ENCODE data around the gene MAP1LC3B.

Gene MAP1LC3B

GRCh38 chr16:87395181-87395842, 3.2 kb downstream of the MAP1LC3B start:
- Histone ChIP-seq H3K9me3 (ENCODE audit: control extremely low read depth in 1 of 5, control insufficient read depth in 4 of 5, insufficient read depth in 2 of 5, low read depth in 1 of 5, low read length in 4 of 5) (no peaks in the 10 kb centered on the region), H3K36me3 (ENCODE audit: control insufficient read depth in 4 of 4, insufficient read depth in 4 of 4, low read length in 3 of 4) (peaks cover 10 to 17% (median 11%) of the 10 kb centered on the region in 4 experiments), H3K27ac (ENCODE audit: insufficient read depth in 1 of 2, low read depth in 1 of 2, low read length in 2 of 2, poor library complexity in 1 of 2, severe bottlenecking in 2 of 2) (no peak overlapping the region), H3K27me3 (replicated peaks in 2 of 5; ENCODE audit: control insufficient read depth in 4 of 5, insufficient read depth in 5 of 5, low read length in 4 of 5) (no peaks in the 10 kb centered on the region), H3K4me1 (ENCODE audit: control extremely low read depth in 1 of 4, control insufficient read depth in 4 of 4, insufficient read depth in 4 of 4, low read length in 3 of 4) (peaks cover 13 to 27% (median 22%) of the 10 kb centered on the region in 4 experiments), H3K4me3 (ENCODE audit: control insufficient read depth in 1 of 7, extremely low read depth in 1 of 7, insufficient read depth in 4 of 7, low read depth in 2 of 7, low read length in 6 of 7) (no peak overlapping the region)
- ChIA-PET CTCF (interaction anchor here (0.7 to 3.4 kb wide), 9 partner anchors 9 to 1355 kb away, joined by 3 to 14 read pairs (median 4); partner anchors contain the start of gene FBXO31), POLR2A (no interaction called here)
- no peak for DNase-seq
- WGBS (ENCODE audit: insufficient coverage) = 96% methylated on average over 5 of the region's 7 CpGs

GRCh38 chr16:87404764-87405625, 12.9 kb downstream of the MAP1LC3B start:
- no peaks in the 10 kb centered on the region for H3K4me1 ChIP-seq (ENCODE audit: control extremely low read depth in 1 of 4, control insufficient read depth in 4 of 4, insufficient read depth in 4 of 4, low read length in 3 of 4)
- H3K36me3 ChIP-seq (ENCODE audit: control insufficient read depth in 4 of 4, insufficient read depth in 4 of 4, low read length in 3 of 4) = peaks cover 9 to 65% (median 39%) of the 10 kb centered on the region in 4 experiments
- no peaks in the 10 kb centered on the region for H3K27me3 ChIP-seq (replicated peaks in 2 of 5; ENCODE audit: control insufficient read depth in 4 of 5, insufficient read depth in 5 of 5, low read length in 4 of 5)
- no peak overlapping the region for H3K27ac ChIP-seq (ENCODE audit: insufficient read depth in 1 of 2, low read depth in 1 of 2, low read length in 2 of 2, poor library complexity in 1 of 2, severe bottlenecking in 2 of 2)
- WGBS (ENCODE audit: insufficient coverage) = 96% methylated on average over 14 of the region's 19 CpGs
- DNase-seq = peak in 1 of 3 donors; percentile 21
- ChIA-PET CTCF (interaction anchor here (0.8 to 2.5 kb wide), 4 partner anchors 9 to 11 kb away, joined by 3 to 5 read pairs (median 4); no protein-coding TSS in a partner anchor), POLR2A (interaction anchor here (0.8 to 1.4 kb wide), 3 partner anchors 11 to 21 kb away, joined by 3 to 5 read pairs (median 4); partner anchors contain the start of gene FBXO31)
- no peak overlapping the region for H3K4me3 ChIP-seq (ENCODE audit: control insufficient read depth in 1 of 7, extremely low read depth in 1 of 7, insufficient read depth in 4 of 7, low read depth in 2 of 7, low read length in 6 of 7)
- no peaks in the 10 kb centered on the region for H3K9me3 ChIP-seq (ENCODE audit: control extremely low read depth in 1 of 5, control insufficient read depth in 4 of 5, insufficient read depth in 2 of 5, low read depth in 1 of 5, low read length in 4 of 5)

GRCh38 chr16:87406495-87407088, 14.5 kb downstream of the MAP1LC3B start:
- Histone ChIP-seq H3K4me1 (ENCODE audit: control extremely low read depth in 1 of 4, control insufficient read depth in 4 of 4, insufficient read depth in 4 of 4, low read length in 3 of 4) (no peaks in the 10 kb centered on the region), H3K27me3 (replicated peaks in 2 of 5; ENCODE audit: control insufficient read depth in 4 of 5, insufficient read depth in 5 of 5, low read length in 4 of 5) (no peaks in the 10 kb centered on the region), H3K4me3 (ENCODE audit: control insufficient read depth in 1 of 7, extremely low read depth in 1 of 7, insufficient read depth in 4 of 7, low read depth in 2 of 7, low read length in 6 of 7) (no peak overlapping the region), H3K36me3 (ENCODE audit: control insufficient read depth in 4 of 4, insufficient read depth in 4 of 4, low read length in 3 of 4) (peaks cover 11 to 69% (median 48%) of the 10 kb centered on the region in 4 experiments), H3K9me3 (ENCODE audit: control extremely low read depth in 1 of 5, control insufficient read depth in 4 of 5, insufficient read depth in 2 of 5, low read depth in 1 of 5, low read length in 4 of 5) (no peaks in the 10 kb centered on the region), H3K27ac (ENCODE audit: insufficient read depth in 1 of 2, low read depth in 1 of 2, low read length in 2 of 2, poor library complexity in 1 of 2, severe bottlenecking in 2 of 2) (no peak overlapping the region)
- WGBS (ENCODE audit: insufficient coverage) = 96% methylated on average over 13 of the region's 14 CpGs
- POLR2A ChIA-PET = no interaction called here
- DNase-seq = no peak
- CTCF ChIA-PET = interaction anchor here (2.5 kb wide), 1 partner anchor 12 kb away, joined by 5 read pairs; no protein-coding TSS in a partner anchor

GRCh38 chr16:87407511-87408112, 15.5 kb downstream of the MAP1LC3B start:
- CTCF ChIA-PET = interaction anchor here (2.5 kb wide), 1 partner anchor 13 kb away, joined by 5 read pairs; no protein-coding TSS in a partner anchor
- H3K27ac ChIP-seq (ENCODE audit: insufficient read depth in 1 of 2, low read depth in 1 of 2, low read length in 2 of 2, poor library complexity in 1 of 2, severe bottlenecking in 2 of 2) = no peak overlapping the region
- H3K9me3 ChIP-seq (ENCODE audit: control extremely low read depth in 1 of 5, control insufficient read depth in 4 of 5, insufficient read depth in 2 of 5, low read depth in 1 of 5, low read length in 4 of 5) = no peaks in the 10 kb centered on the region
- WGBS (ENCODE audit: insufficient coverage) = 94% methylated on average over 23 of the region's 26 CpGs
- H3K4me1 ChIP-seq (ENCODE audit: control extremely low read depth in 1 of 4, control insufficient read depth in 4 of 4, insufficient read depth in 4 of 4, low read length in 3 of 4) = no peaks in the 10 kb centered on the region
- H3K36me3 ChIP-seq (ENCODE audit: control insufficient read depth in 4 of 4, insufficient read depth in 4 of 4, low read length in 3 of 4) = peaks cover 11 to 74% (median 56%) of the 10 kb centered on the region in 4 experiments
- no peak overlapping the region for H3K4me3 ChIP-seq (ENCODE audit: control insufficient read depth in 1 of 7, extremely low read depth in 1 of 7, insufficient read depth in 4 of 7, low read depth in 2 of 7, low read length in 6 of 7)
- H3K27me3 ChIP-seq (replicated peaks in 2 of 5; ENCODE audit: control insufficient read depth in 4 of 5, insufficient read depth in 5 of 5, low read length in 4 of 5) = no peaks in the 10 kb centered on the region
- peak in 2 of 3 donors; percentile 49 to 60 for DNase-seq
- POLR2A ChIA-PET = no interaction called here

DNA sequence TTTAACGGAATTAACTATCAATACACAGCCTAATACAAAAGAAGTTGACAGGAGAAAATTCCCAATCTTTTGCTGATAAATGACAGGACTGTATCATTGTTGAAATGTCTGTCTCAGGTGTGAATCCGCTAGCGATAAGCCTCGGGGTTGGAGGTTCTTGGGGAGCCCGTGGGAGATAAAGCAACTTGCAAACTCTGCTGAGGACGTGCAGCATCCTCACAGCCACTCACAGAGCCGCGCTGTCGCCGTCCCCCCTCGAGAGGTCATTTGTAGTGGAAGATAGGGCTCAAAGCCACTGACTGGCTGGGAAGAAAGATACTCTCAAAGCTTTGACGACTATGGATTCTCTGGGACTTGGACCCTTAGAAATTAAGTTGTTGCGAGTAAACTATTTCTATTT, 17.0 kb downstream of the MAP1LC3B start:
- CTCF ChIA-PET = interaction anchor here (1.3 kb wide), 1 partner anchor 10 kb away, joined by 3 read pairs; no protein-coding TSS in a partner anchor
- no peaks in the 10 kb centered on the region for H3K4me1 ChIP-seq (ENCODE audit: control extremely low read depth in 1 of 4, control insufficient read depth in 4 of 4, insufficient read depth in 4 of 4, low read length in 3 of 4)
- POLR2A ChIA-PET = no interaction called here
- no peak overlapping the region for H3K27ac ChIP-seq (ENCODE audit: insufficient read depth in 1 of 2, low read depth in 1 of 2, low read length in 2 of 2, poor library complexity in 1 of 2, severe bottlenecking in 2 of 2)
- no peak overlapping the region for H3K4me3 ChIP-seq (ENCODE audit: control insufficient read depth in 1 of 7, extremely low read depth in 1 of 7, insufficient read depth in 4 of 7, low read depth in 2 of 7, low read length in 6 of 7)
- no peaks in the 10 kb centered on the region for H3K9me3 ChIP-seq (ENCODE audit: control extremely low read depth in 1 of 5, control insufficient read depth in 4 of 5, insufficient read depth in 2 of 5, low read depth in 1 of 5, low read length in 4 of 5)
- no peaks in the 10 kb centered on the region for H3K27me3 ChIP-seq (replicated peaks in 2 of 5; ENCODE audit: control insufficient read depth in 4 of 5, insufficient read depth in 5 of 5, low read length in 4 of 5)
- DNase-seq = no peak
- WGBS (ENCODE audit: insufficient coverage) = 96% methylated on average over 12 of the region's 13 CpGs
- H3K36me3 ChIP-seq (ENCODE audit: control insufficient read depth in 4 of 4, insufficient read depth in 4 of 4, low read length in 3 of 4) = peaks cover 8 to 73% (median 52%) of the 10 kb centered on the region in 4 experiments

DNA sequence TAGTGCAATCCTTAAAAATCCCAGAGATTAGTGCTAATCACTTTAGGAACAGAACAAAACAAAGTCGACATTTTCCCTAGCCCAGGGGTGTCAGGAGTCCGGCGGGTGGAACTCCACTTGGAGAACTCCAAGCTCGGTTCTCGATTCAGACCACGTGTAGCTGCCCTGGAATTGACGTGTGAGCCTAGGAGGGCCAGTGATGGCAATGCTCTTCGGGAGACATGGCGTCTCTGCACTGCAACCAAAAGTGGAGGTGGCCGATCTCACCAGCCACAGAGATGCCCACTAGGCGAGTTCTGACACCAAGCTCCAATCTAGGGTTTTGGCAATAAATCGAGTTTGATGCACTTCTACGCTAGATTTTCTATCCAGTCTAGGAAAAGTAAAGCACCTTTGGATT, 17.6 kb downstream of the MAP1LC3B start:
- ChIA-PET POLR2A (no interaction called here), CTCF (interaction anchor here (0.7 to 1.3 kb wide), 2 partner anchors 10 to 15 kb away, joined by 3 to 4 read pairs; no protein-coding TSS in a partner anchor)
- H3K4me1 ChIP-seq (ENCODE audit: control extremely low read depth in 1 of 4, control insufficient read depth in 4 of 4, insufficient read depth in 4 of 4, low read length in 3 of 4) = no peaks in the 10 kb centered on the region
- no peak overlapping the region for H3K27ac ChIP-seq (ENCODE audit: insufficient read depth in 1 of 2, low read depth in 1 of 2, low read length in 2 of 2, poor library complexity in 1 of 2, severe bottlenecking in 2 of 2)
- no peak for DNase-seq
- no peaks in the 10 kb centered on the region for H3K9me3 ChIP-seq (ENCODE audit: control extremely low read depth in 1 of 5, control insufficient read depth in 4 of 5, insufficient read depth in 2 of 5, low read depth in 1 of 5, low read length in 4 of 5)
- H3K36me3 ChIP-seq (ENCODE audit: control insufficient read depth in 4 of 4, insufficient read depth in 4 of 4, low read length in 3 of 4) = peaks cover 7 to 70% (median 52%) of the 10 kb centered on the region in 4 experiments
- no peaks in the 10 kb centered on the region for H3K27me3 ChIP-seq (replicated peaks in 2 of 5; ENCODE audit: control insufficient read depth in 4 of 5, insufficient read depth in 5 of 5, low read length in 4 of 5)
- no peak overlapping the region for H3K4me3 ChIP-seq (ENCODE audit: control insufficient read depth in 1 of 7, extremely low read depth in 1 of 7, insufficient read depth in 4 of 7, low read depth in 2 of 7, low read length in 6 of 7)
- WGBS (ENCODE audit: insufficient coverage) = 96% methylated on average over 13 of the region's 13 CpGs

Measured in common myeloid progenitor, CD34-positive (primary cell).